H1 (cell line): ENCODE results near the gene DTNB. TPM values are rescaled to one million over a fixed set of nuclear protein-coding genes. Genes with fewer than 3 reads are reported as not detected.

Source experiments
- CTCF ChIA-PET: fragments of 300-600 bp; sonication (Branson Sonifier 250); formaldehyde crosslinking; loops from one replicate; lab custom pipeline; 2021; ENCODE audit not compliant: partially characterized antibody; lab: Charles Lee
- POLR2A ChIA-PET: fragments of 300-600 bp; sonication (Branson Sonifier 250); formaldehyde crosslinking; loops from one replicate; lab custom pipeline; 2021; ENCODE audit warnings: inconsistent platforms; ENCODE audit not compliant: partially characterized antibody; lab: Charles Lee
- DNase-seq, 2 experiments: peaks; one replicate each; pipeline versions ENCODE4 v3.0.0 to v3.0.0-alpha.2; 2010 to 2022; ENCODE audit warnings: low spot score in 2 of 2, low read depth in 1 of 2, mixed read lengths in 1 of 2
- FAIRE-seq: peaks from 2 replicates; lab custom pipeline; 2011; peaks lifted over from hg19 to GRCh38; lab: Jason Lieb, UNC
- H2AFZ ChIP-seq: 2 replicates; pipeline ENCODE4 v1.8.1; 2012; ENCODE audit warnings: low read length, inconsistent platforms
- H2AK5ac ChIP-seq: 2 replicates; pipeline ENCODE4 v1.6.1; 2013; ENCODE audit warnings: low read depth, low read length
- H2BK120ac ChIP-seq: replicated peaks from 2 replicates; pipeline ENCODE3; 2013; ENCODE audit warnings: low read depth, low read length, inconsistent platforms
- H2BK12ac ChIP-seq: 2 replicates; pipeline ENCODE4 v1.6.1; 2013; ENCODE audit warnings: low read depth, low read length
- H2BK15ac ChIP-seq: 2 replicates; pipeline ENCODE4 v1.6.1; 2013; ENCODE audit warnings: low read length
- H2BK20ac ChIP-seq: 2 replicates; pipeline ENCODE4 v1.6.1; 2013; ENCODE audit warnings: low read length
- H2BK5ac ChIP-seq: 2 replicates; pipeline ENCODE4 v1.6.1; 2013; ENCODE audit warnings: low read depth, low read length
- H3K14ac ChIP-seq: 2 replicates; pipeline ENCODE4 v1.6.1; 2013; ENCODE audit warnings: inconsistent platforms; ENCODE audit not compliant: insufficient read length
- H3K18ac ChIP-seq: 2 replicates; pipeline ENCODE4 v1.6.1; 2013; ENCODE audit warnings: low read length; ENCODE audit errors: extremely low read depth
- H3K23ac ChIP-seq: 2 replicates; pipeline ENCODE4 v1.6.1; 2013; ENCODE audit warnings: inconsistent platforms; ENCODE audit not compliant: insufficient read length
- H3K23me2 ChIP-seq: 2 replicates; pipeline ENCODE4 v1.6.1; 2013; ENCODE audit warnings: low read depth, low read length
- H3K27ac ChIP-seq: 2 replicates; pipeline ENCODE4 v1.6.1; 2011; ENCODE audit warnings: low read depth, low read length, inconsistent platforms
- H3K27me3 ChIP-seq, 4 experiments: replicated peaks in 1 of 4; 1 replicate in 1 of 4; 2 replicates in 3 of 4; pipeline versions ENCODE4 v1.6.1 to v1.8.1; 2011 to 2013; ENCODE audit warnings: low read length in 3 of 4, mild to moderate bottlenecking in 3 of 4, inconsistent platforms in 2 of 4, mixed read lengths in 2 of 4, moderate library complexity in 1 of 4; ENCODE audit not compliant: control insufficient read depth in 3 of 4, insufficient read depth in 3 of 4; ENCODE audit errors: extremely low read depth in 1 of 4
- H3K36me3 ChIP-seq, 4 experiments: 2 replicates each; pipeline versions ENCODE4 v1.6.1 to v1.8.1; 2011 to 2013; ENCODE audit warnings: mild to moderate bottlenecking in 4 of 4, low read length in 3 of 4, moderate library complexity in 2 of 4, control low read depth in 1 of 4, inconsistent platforms in 1 of 4; ENCODE audit not compliant: insufficient read depth in 4 of 4, control insufficient read depth in 2 of 4
- H3K4ac ChIP-seq: replicated peaks from 2 replicates; pipeline ENCODE3; 2013; ENCODE audit warnings: low read length, low read depth, mixed read lengths, inconsistent platforms; ENCODE audit not compliant: insufficient read length
- H3K4me1 ChIP-seq, 4 experiments: replicated peaks in 1 of 4; 1 replicate in 1 of 4; 2 replicates in 3 of 4; pipeline versions ENCODE4 v1.6.1 to v1.8.1; 2011 to 2013; ENCODE audit warnings: low read length in 3 of 4, inconsistent platforms in 2 of 4, mixed read lengths in 1 of 4; ENCODE audit not compliant: insufficient read depth in 4 of 4, control insufficient read depth in 3 of 4
- H3K4me2 ChIP-seq, 2 experiments: 2 replicates each; pipeline versions ENCODE4 v1.6.1 to v1.8.1; 2011 to 2013; ENCODE audit warnings: low read depth in 2 of 2, low read length in 2 of 2, control low read depth in 1 of 2, inconsistent platforms in 1 of 2, mild to moderate bottlenecking in 1 of 2; ENCODE audit not compliant: insufficient read depth in 1 of 2
- H3K4me3 ChIP-seq, 4 experiments: fragments of 200-600, 300-600 bp in 1 of 4; sonication (generic), shearing (Covaris generic), sonication (Bioruptor Twin) in 1 of 4; 2 replicates each; pipeline versions ENCODE4 v1.5.1 to v1.8.1; 2011 to 2016; ENCODE audit warnings: low read length in 4 of 4, low read depth in 3 of 4, control low read depth in 2 of 4, inconsistent platforms in 2 of 4, mild to moderate bottlenecking in 2 of 4, mixed read lengths in 1 of 4, moderate library complexity in 1 of 4; ENCODE audit not compliant: insufficient read depth in 2 of 4; ENCODE audit errors: extremely low read depth in 1 of 4
- H3K56ac ChIP-seq: replicated peaks from 2 replicates; pipeline ENCODE3; 2013; ENCODE audit warnings: low read depth, mild to moderate bottlenecking, mixed read lengths, low read length, inconsistent platforms; ENCODE audit not compliant: insufficient read length
- H3K79me1 ChIP-seq: 2 replicates; pipeline ENCODE4 v1.6.1; 2013; ENCODE audit warnings: low read depth, low read length, control low read depth
- H3K79me2 ChIP-seq, 2 experiments: 2 replicates each; pipeline versions ENCODE4 v1.6.1 to v1.8.1; 2012 to 2013; ENCODE audit warnings: low read length in 2 of 2, mild to moderate bottlenecking in 2 of 2, inconsistent platforms in 1 of 2; ENCODE audit not compliant: insufficient read depth in 2 of 2, control insufficient read depth in 1 of 2
- H3K9ac ChIP-seq, 4 experiments: replicated peaks in 1 of 4; 1 replicate in 1 of 4; 2 replicates in 3 of 4; pipeline versions ENCODE4 v1.6.1 to v1.8.1; 2011 to 2013; ENCODE audit warnings: low read depth in 3 of 4, low read length in 3 of 4, control low read depth in 2 of 4, mild to moderate bottlenecking in 2 of 4, moderate library complexity in 2 of 4, inconsistent platforms in 1 of 4; ENCODE audit errors: extremely low read depth in 1 of 4
- H3K9me3 ChIP-seq, 2 experiments: 2 replicates each; pipeline versions ENCODE4 v1.6.1 to v1.8.1; 2012 to 2013; ENCODE audit warnings: mild to moderate bottlenecking in 2 of 2, moderate library complexity in 2 of 2, control low read depth in 1 of 2, inconsistent platforms in 1 of 2, low read depth in 1 of 2, low read length in 1 of 2, mixed read lengths in 1 of 2; ENCODE audit not compliant: insufficient read depth in 2 of 2
- H4K20me1 ChIP-seq, 2 experiments: replicated peaks in 1 of 2; 2 replicates each; pipeline versions ENCODE3 to v1.8.1; 2011 to 2013; ENCODE audit warnings: inconsistent platforms in 2 of 2, low read length in 2 of 2, mild to moderate bottlenecking in 1 of 2; ENCODE audit not compliant: insufficient read depth in 2 of 2, control insufficient read depth in 1 of 2
- H4K5ac ChIP-seq: 2 replicates; pipeline ENCODE4 v1.6.1; 2013; ENCODE audit warnings: low read length, low read depth, mixed read lengths, inconsistent platforms; ENCODE audit not compliant: insufficient read length
- H4K8ac ChIP-seq: 2 replicates; pipeline ENCODE4 v1.8.0; 2013; ENCODE audit warnings: mild to moderate bottlenecking, moderate library complexity, low read length, inconsistent platforms; ENCODE audit not compliant: insufficient read depth; ENCODE audit errors: extremely low read depth
- H4K91ac ChIP-seq: replicated peaks from 2 replicates; pipeline ENCODE3; 2013; ENCODE audit warnings: low read length, mixed read lengths, inconsistent platforms; ENCODE audit not compliant: insufficient read length
- ASH2L ChIP-seq: fragments of 200-600, 300-600 bp; sonication (generic); IDR thresholded peaks from one replicate; pipeline ENCODE4 v1.7.1; 2017; ENCODE audit warnings: low read length
- ATF2 ChIP-seq: IDR thresholded peaks from 2 replicates; pipeline ENCODE4 v1.6.1; 2012; ENCODE audit warnings: low read length, inconsistent platforms
- ATF3 ChIP-seq: IDR thresholded peaks from 2 replicates; pipeline ENCODE4 v1.6.1; 2011; ENCODE audit warnings: low read depth, mild to moderate bottlenecking, low read length; ENCODE audit not compliant: insufficient read depth
- CBX5 ChIP-seq: fragments of 300-800, 300-1000 bp; sonication (generic); IDR thresholded peaks from 2 replicates; pipeline ENCODE4 v1.7.1; 2016; ENCODE audit warnings: antibody characterized with exemption, low read length, low read depth
- CHD2 ChIP-seq: IDR thresholded peaks from 2 replicates; pipeline ENCODE4 v1.6.1; 2012; ENCODE audit warnings: low read length, improper control_type of control experiment
- EGR1 ChIP-seq: IDR thresholded peaks from 2 replicates; pipeline ENCODE4 v1.6.1; 2011; ENCODE audit warnings: low read depth, low read length, borderline replicate concordance
- FOSL1 ChIP-seq: IDR thresholded peaks from 2 replicates; pipeline ENCODE4 v1.6.1; 2011; ENCODE audit warnings: mild to moderate bottlenecking, low read depth, low read length, moderate library complexity; ENCODE audit not compliant: insufficient read depth
- GTF2F1 ChIP-seq: IDR thresholded peaks from 2 replicates; pipeline ENCODE4 v1.6.1; 2012; ENCODE audit warnings: low read depth, low read length, improper control_type of control experiment, borderline replicate concordance
- KDM4A ChIP-seq: IDR thresholded peaks from one replicate; pipeline ENCODE4 v1.7.1; 2012; ENCODE audit warnings: low read depth, mild to moderate bottlenecking, moderate library complexity, low read length, inconsistent platforms; ENCODE audit not compliant: severe bottlenecking
- POLR2A ChIP-seq, 2 experiments: IDR thresholded peaks; 1 replicate in 1 of 2; 2 replicates in 1 of 2; pipeline ENCODE4 v1.6.1; 2011; ENCODE audit warnings: low read depth in 2 of 2, low read length in 2 of 2, mild to moderate bottlenecking in 2 of 2; ENCODE audit errors: control extremely low read depth in 1 of 2
- TAF1 ChIP-seq: IDR thresholded peaks from 2 replicates; pipeline ENCODE4 v1.6.1; 2011; ENCODE audit warnings: mild to moderate bottlenecking, low read depth, low read length
- TEAD4 ChIP-seq: IDR thresholded peaks from 2 replicates; pipeline ENCODE4 v1.6.1; 2012; ENCODE audit warnings: low read depth, low read length, inconsistent platforms, mixed read lengths
- YY1 ChIP-seq: IDR thresholded peaks from 2 replicates; pipeline ENCODE4 v1.6.1; 2011; ENCODE audit warnings: low read depth, mild to moderate bottlenecking, low read length
- WGBS, 2 experiments: shearing (Covaris generic) in 1 of 2; methylation state at CpG; one replicate each; pipeline versions ENCODE4 v1.1.6 to v1.1.7; 2013 to 2015; ENCODE audit warnings: low lambda C conversion rate in 2 of 2, mixed read lengths in 2 of 2, inconsistent platforms in 1 of 2, low coverage in 1 of 2, missing lambda C conversion rate in 1 of 2; ENCODE audit not compliant: insufficient replicate concordance in 2 of 2, insufficient coverage in 1 of 2, insufficient read length in 1 of 2; ENCODE audit errors: extremely low coverage in 1 of 2, missing lambda C conversion rate in 1 of 2; 5-methylcytosine and 5-hydroxymethylcytosine counted together
- polyA plus RNA-seq, 7 experiments: library from polyadenylated mRNA; depleted of rRNA in 3 of 7; stranded (reverse) in 5 of 7; unstranded in 2 of 7; fragments of >200 nt in 5 of 7; fragments of 200-250 nt in 2 of 7; gene quantifications; 1 replicate in 5 of 7; 2 replicates in 1 of 7; 4 replicates in 1 of 7; pipeline versions ENCODE4 v1.2.1 to v1.2.3, GENCODE V29; 2011 to 2013; ENCODE audit warnings: missing spikeins in 2 of 7, mixed read lengths in 2 of 7
- total RNA-seq: library from RNA; stranded (reverse); fragmentation: NEBNext Ultra II Directional; extraction: Animal tissue kit (Norgen Biotek cat#: 25700); gene quantifications from 2 replicates; pipeline ENCODE4 v1.2.1, GENCODE V29; 2021

Gene DTNB
- total and polyA plus RNA-seq, 2 of the 8 experiments (the other 6 are each of a cell fraction or from before 2014, with no cell fraction given): 39.6 to 49.5 TPM

GRCh38 chr2:25639131-25639530 is 34.2 kb downstream of the DTNB start:
- Histone ChIP-seq H3K27ac (no peak overlapping the region), H3K4me3 (no peak overlapping the region), H3K14ac (no peak overlapping the region), H2AFZ (no peak overlapping the region), H4K5ac (no peak overlapping the region), H4K8ac (no peak overlapping the region), H2AK5ac (no peak overlapping the region), H3K18ac (no peak overlapping the region), H4K91ac (no peak overlapping the region), H2BK15ac (no peak overlapping the region), H2BK5ac (no peak overlapping the region), H3K23ac (no peak overlapping the region), H3K9ac (no peak overlapping the region), H2BK12ac (no peak overlapping the region), H3K4me2 (no peak overlapping the region), H3K79me2 (peaks cover 0 to 2% of the 10 kb centered on the region in 2 experiments; a peak in 2 of 4 replicates), H3K4me1 (no peaks in the 10 kb centered on the region), H3K27me3 (no peaks in the 10 kb centered on the region), H3K56ac (no peak overlapping the region), H2BK120ac (no peak overlapping the region), H3K79me1 (no peaks in the 10 kb centered on the region; the same call in 1 of the 2 replicates), H4K20me1 (no peaks in the 10 kb centered on the region), H3K36me3 (peaks cover 0 to 10% (median 0%) of the 10 kb centered on the region in 4 experiments; a peak in 3 of 8 replicates), H3K4ac (no peak overlapping the region), H2BK20ac (no peak overlapping the region), H3K23me2 (no peaks in the 10 kb centered on the region), H3K9me3 (no peaks in the 10 kb centered on the region)
- FAIRE-seq: no peak
- ChIA-PET CTCF (interaction anchor here (0.9 to 1.7 kb wide), 3 partner anchors 26 to 161 kb away, joined by 3 to 6 read pairs (median 4); no protein-coding TSS in a partner anchor), POLR2A (no interaction called here)
- 91% methylated on average over 9 of the region's 9 CpGs; no CpG with 5 or more reads in 1 of the 2 experiments for WGBS, 2 experiments
- no peak for DNase-seq
- TF ChIP-seq YY1 (no peak), CBX5 (no peak), EGR1 (no peak), KDM4A (no peak), CHD2 (no peak), ATF3 (no peak), FOSL1 (no peak), ASH2L (no peak), ATF2 (no peak), TAF1 (no peak), POLR2A (IDR thresholded peaks at IDR 0.05; ENCODE audit: control extremely low read depth in 1 of 2, low read depth in 2 of 2, low read length in 2 of 2) (no peak), TEAD4 (no peak), GTF2F1 (no peak)
